GM18858 (cell line): ENCODE data around the gene IP6K2.
"Not testable (repeated sequence)": the region's sequence is repeated elsewhere in the genome, so short reads cannot be mapped to it uniquely, and the experiment has no call there.

Experiments
- ATAC-seq: cut with Tn5 transposase; IDR thresholded peaks from one replicate; pipeline ENCODE4 v1.9.1; 2021; ENCODE audit not compliant: unreplicated experiment

Gene IP6K2, protein sequence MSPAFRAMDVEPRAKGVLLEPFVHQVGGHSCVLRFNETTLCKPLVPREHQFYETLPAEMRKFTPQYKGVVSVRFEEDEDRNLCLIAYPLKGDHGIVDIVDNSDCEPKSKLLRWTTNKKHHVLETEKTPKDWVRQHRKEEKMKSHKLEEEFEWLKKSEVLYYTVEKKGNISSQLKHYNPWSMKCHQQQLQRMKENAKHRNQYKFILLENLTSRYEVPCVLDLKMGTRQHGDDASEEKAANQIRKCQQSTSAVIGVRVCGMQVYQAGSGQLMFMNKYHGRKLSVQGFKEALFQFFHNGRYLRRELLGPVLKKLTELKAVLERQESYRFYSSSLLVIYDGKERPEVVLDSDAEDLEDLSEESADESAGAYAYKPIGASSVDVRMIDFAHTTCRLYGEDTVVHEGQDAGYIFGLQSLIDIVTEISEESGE

DNA sequence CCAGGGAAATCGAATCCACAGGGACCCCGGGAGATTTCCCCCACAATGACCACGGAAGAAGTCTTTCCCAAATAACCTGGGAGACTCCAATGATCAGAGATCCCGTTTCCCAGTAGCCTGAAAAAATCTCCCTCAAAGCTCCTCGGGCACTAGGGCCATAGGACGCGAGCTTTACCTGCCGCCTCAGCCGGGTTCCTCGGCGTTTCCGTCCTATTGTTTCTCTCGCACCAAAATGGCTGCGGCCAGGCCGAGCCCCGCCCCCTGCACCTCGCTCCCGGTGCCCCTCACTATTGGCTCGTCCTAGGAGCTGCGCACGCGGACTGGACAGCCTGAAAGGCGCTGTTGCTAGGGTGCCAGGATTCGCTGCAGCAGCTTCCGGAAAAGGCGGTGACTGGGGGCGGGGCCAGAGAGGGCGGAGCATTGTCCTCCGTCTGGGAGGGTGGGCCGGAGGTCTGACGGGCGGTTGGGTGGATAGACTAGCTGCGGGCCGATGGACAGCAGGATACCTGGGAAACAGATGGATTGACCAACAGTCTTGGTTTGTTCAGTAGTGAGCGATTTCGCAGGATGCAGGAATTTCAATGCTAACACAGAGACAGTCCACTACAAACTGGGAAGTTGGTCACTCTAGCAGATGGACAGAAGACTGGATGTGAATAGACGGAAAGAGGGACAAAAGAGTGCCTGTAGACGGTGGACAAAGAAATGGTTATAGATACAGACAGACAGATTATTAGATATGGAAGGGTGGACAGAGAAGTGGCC lies at the start of gene IP6K2:
Gene IP6K2 (minus strand): TSS at position 240 of the 765 bp plus-strand sequence. CDS start 21,930 bp downstream, outside the sequence.
- peak; percentile 88 for ATAC-seq

DNA sequence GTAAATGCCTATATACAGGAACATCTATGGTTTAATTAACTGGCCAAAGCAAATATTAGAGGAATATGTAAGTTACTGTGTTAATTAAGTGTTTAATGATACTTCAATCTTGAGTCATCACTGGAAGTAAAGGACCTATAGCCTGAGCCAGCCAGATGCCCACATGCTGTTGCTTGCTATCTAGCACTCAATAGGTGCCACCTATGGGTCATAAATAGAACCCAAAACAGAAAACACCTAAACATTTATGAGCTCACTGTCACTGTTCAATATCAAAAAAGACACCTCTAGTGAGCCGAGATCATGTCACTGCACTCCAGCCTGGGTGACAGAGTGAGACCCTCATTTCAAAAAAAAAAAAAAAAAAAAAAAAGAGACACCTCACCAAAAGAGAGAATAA lies 48.4 kb upstream of the IP6K2 start:
- ATAC-seq: no peak

DNA sequence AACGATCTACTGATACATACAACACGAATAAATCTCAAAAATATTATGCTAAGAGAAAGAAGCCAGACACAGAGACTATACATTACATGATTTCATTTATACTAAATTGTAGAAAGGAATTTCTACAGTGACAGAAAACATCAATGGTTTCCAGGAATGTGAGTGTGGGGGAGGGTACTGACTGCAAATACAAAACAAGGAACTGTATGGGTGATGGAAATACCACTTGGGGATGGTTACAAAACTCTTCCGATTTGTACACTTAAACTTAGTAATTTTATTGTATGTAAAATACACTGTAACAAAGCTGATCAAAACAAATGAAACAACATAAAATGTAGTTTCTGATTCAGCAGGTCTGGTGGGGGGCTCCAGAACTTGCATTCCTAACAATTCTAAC lies 45.8 kb upstream of the IP6K2 start:
- ATAC-seq: no peak

DNA sequence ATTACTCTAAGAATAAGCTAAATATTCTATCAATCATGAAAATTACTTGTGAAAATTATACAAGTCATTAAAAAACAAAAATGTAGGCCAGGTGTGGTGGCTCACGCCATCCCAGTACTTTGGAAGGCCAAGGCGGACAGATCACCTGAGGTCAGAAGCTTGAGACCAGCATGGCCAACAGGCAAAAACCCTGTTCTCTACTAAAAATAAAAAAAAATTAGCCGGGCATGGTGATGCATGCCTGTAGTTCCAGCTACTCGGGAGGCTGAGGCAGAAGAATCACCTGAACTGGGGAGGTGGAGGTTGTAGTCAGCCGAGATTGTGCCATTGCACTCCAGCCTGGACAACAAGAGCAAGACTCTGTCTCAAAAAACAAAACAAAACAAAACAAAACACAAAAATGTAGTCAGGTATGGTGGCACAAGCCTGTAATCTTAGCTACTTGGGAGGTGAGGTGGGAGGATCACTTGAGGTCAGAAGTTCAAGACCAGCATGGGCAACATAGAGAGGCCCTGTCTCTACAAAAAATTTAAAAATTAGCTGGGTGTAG lies 43.0 kb upstream of the IP6K2 start:
- ATAC-seq: not testable (repeated sequence)

DNA sequence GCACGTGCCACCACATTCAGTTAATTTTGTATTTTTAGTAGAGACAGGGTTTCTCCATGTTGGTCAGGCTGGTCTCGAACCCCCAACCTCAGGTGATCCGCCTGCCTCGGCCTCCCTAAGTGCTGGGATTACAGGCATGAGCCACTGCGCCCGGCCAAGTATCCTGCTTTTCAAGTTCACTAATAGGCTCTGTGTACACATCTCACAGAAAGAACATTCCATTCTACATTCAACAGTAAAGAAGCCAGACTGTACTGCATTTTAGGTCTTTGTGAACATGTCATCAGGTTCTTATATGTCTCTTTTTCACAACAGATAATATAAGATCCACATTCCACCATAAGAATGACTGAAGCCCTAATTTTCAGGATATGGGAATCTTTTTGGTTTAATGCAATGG lies 42.5 kb upstream of the IP6K2 start:
- ATAC-seq: not testable (repeated sequence)

DNA sequence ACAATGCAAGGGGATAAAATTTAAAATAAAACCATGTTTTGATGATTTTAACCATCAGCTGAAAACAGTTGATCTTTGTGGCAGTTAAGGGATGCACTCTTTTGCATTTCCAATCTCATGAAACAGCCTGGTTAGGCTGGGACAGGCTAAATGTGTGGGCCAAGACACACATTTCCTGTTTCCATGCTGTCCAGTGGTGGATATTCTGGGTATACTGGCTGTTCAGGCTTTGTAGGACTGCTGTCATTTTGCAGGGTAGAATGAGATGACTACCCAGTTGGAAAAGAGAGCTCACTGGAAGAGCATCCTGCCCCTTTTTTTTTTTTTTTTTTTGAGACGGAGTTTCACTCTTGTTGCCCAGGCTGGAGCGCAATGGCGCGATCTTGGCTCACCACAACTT lies 42.0 kb upstream of the IP6K2 start:
- no peak for ATAC-seq

DNA sequence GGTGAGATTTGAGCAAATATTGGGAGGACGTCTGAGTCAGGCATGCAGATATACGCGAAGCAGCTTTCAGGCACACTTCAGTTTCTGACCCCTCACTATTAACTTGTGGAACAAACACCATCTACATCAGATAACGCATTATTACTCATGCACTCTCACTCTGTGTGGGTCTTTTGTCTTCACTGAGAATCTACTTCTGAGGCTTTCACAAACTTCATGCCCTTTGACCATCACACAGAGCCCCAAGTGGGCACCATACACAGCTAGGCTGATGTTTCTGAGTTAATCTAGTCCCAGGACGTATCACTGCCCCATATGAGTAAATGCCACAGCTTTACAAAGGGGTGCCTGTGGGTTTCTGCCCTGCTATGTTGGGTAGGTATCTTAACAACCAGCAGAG lies 39.6 kb upstream of the IP6K2 start:
- no peak for ATAC-seq

DNA sequence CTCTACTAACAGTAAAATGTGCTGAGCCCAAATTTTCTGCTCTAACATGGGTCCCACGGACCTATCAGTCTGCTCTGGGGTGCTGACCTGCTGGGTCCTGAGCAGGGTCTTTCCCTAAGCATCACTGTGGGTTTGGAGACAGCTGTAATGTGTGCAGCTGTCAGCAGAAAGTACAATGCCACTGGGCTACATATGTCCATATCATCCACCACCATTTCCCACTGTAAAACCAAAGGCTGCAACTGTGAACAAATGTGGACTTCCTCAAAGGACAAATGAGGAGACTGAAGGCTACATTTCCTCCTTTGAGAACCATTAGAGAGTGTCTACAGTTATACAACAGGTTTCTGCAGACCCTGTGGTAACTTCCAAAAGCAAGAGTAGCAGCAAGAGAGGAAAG lies 33.8 kb upstream of the IP6K2 start:
- ATAC-seq: no peak

DNA sequence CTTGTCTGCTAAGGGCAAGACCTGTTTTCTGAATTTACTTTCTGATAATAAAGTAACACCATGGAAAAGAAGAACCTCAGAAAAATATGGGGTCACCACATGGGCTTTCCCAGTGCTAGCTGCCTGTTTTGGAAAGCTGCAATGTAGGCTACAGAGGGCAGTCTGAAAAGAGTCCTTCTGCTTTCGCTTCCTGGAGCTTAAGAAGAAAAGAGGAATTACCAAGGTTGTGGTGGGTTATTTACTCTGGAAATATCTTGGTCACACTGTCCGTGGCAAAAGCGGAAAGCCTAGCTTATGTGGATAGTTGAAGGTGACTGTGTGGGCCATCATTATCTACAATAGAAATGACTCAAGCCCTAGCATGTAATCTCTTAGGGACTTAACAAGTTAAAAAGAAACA lies 31.7 kb upstream of the IP6K2 start:
- ATAC-seq: no peak

DNA sequence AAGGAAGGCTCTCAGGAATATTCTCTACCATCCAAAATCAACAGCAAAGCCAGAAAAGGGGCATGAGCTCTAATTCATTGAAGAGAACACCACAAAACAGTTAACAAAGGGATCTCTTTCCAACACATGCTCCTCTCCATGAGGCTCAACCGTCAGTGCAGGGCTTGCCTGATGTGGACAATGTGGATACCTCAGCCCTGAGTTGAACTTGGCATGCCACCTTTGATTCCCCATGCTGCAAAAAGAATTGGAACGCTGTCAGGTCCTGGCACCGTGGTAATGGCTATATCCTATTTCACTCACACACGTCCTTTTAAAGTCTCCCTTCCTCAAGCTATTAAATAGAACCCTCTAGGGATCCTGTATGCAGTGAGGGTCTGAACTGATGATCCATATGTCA lies 30.7 kb upstream of the IP6K2 start:
- no peak for ATAC-seq

DNA sequence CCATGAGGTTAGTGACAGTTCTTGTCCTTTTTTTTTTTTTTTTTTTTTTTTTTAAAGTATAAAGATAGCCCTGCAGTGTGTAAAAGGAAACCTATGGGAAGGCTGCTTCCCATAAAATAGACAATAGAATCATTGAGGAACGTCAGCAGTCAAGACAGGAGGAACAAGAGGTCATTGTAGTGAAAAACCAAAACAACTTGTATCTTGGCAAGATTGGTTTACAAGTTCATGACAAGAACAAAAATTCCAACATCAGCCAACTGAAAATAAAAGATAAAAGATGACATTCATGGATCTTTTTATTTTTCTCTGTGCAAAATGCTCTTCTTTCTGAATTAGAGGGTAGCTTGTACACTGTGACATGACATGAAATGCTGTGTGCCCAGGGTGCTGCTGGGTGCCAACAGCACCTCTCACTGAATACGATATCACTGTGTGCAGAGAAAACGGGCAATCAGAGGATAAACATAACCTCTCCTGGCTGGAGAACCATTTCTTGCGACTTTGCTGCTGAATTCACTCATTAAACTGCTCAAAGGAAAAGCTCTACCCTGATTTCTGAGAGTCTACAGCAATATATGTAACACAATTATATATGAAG lies 30.1 kb upstream of the IP6K2 start:
- no peak for ATAC-seq

DNA sequence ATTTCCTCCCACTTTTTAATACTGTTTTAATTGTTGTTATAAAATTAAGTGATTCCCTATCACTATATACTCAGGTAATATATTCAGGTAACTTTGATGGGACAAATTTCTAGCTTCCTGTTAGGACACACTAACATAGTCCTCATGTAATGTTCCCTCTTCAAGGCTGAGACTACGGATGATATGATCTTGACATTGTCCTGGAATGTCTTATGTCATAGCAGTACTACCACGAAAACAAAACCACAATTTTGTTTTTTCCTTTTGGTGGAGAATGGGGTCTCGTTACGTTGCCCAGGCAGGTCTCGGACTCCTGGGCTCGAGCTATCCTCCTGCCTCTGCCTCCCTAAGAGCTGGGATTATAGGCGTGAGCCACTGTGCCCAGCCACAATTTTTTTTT lies 26.8 kb upstream of the IP6K2 start:
- ATAC-seq: no peak

DNA sequence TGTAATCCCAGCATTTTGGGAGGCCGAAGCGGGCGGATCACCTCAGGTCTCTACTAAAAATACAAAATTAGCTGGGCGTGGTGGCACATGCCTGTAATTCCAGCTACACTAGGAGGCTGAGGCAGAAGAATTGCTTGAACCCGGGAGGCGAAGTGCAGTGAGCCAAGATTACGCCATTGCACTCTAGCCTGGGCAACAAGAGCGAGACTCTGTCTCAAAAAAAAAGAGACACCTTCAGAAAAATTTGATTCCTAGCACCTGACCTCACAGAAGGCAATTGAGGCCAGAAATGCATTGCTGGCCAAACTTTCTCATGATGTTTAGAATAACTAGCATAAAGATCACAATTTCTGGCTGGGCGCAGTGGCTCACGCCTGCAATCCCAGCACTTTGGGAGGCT lies 24.2 kb upstream of the IP6K2 start:
- not testable (repeated sequence) for ATAC-seq

DNA sequence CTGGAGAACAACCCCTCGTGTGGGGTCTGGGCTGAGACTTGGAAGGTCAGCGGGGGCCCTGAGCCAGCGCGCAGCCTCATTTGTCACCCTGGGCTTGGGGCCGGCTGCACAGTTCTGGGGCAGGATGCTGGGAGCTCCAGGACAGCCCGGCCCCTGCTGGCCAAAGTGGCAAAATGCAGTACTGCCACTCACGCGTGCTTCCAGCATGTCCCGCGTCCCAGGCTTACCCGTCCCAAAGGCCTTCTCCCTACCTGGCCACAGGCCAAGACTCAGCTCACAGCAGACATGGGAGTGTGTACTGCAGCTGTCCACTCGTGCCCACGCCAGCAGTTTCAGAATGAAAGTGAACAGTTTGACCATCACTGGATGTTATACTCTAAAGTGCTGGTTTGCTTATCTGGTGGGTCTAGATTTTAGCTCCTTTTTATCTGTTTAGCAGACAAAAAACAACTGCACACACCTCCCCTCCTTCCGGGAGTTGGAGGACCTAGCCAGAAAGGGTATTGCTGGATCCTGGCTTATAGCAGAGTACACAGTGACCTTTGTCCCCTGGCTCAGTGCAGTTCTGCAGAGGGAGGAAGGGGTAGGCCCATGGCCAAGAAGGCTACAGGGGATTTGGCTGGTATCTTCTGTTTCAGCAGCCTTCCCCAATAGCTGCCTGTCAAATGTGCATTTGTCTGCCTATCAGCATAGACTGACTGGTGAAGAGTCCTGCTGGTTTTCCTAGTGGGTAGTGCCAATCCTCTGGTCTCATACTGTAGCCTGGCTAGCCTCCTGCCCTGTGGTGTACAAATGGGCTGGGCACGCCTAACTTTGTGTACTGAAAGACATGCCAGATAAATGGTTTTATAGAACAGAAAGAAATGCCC lies 23.2 kb upstream of the IP6K2 start:
- peak; percentile 57 for ATAC-seq

DNA sequence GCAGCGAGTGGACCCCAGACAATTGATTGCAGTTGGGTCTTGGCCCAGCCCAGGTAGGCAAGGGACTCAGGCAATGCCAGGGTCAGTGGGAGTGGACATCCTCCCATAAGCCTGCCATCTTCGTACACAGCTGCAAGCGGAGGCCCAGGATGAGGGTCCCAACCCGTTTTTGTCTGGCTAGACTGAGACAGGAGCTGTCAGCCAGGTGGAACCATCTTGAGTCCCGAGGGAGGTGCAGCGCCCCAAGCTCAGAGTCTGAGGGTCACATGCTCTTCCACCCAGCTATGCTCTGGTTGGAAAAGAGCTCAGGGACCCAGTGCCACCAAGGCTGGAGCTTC lies 22.6 kb upstream of the IP6K2 start:
- ATAC-seq: no peak

DNA sequence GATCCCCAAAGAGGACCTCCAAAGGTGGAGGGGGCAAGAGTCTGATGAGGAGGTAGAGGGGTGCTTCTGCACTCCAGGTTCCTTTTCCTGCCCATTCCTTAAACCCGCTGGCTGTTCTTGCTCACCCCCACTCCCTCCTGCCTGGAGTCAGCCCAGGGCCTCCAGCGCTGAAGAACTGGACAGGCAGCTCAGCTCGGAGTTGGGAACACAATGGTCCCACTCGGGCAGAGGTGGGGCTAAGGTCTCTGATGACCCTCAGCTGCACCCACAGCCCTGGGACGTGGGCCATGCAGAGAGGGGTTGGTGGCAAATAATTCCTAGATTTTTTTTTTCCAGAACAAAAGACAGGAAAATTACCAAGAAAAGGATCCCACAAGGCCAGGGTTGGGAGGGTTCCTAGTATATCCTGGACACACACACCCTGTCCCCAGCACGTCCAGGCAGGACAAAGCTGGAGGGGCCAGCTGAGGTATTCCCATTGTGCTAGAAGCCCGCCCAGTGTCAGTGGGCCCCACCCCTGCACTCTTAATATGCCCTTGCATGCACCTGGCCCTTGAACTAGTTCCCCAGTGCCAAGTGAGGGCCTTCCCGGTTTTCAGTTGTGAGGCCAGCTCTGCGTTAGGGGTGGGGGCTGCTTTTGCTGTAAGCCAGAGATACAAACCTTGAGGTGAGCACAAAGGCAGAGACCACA lies 22.1 kb upstream of the IP6K2 start:
- ATAC-seq: no peak

DNA sequence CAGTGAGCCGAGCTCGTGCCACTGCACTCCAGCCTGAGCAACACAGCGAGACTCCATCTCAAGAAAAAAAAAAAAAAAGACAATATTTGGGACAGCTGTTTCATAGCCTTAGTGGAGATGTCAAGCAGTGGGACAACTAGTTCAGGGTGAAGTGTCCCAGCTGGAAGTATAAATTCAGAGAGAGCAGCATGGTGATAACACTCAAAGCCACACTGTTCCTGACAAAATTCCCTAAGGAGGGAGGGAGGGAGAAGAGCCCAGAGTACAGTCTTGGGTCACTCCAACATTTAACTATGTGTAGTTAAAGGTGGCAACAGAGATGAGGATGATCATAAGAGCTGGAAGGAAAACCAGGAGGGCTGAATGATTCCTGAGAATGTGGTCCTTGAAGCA lies 21.1 kb upstream of the IP6K2 start:
- no peak for ATAC-seq

DNA sequence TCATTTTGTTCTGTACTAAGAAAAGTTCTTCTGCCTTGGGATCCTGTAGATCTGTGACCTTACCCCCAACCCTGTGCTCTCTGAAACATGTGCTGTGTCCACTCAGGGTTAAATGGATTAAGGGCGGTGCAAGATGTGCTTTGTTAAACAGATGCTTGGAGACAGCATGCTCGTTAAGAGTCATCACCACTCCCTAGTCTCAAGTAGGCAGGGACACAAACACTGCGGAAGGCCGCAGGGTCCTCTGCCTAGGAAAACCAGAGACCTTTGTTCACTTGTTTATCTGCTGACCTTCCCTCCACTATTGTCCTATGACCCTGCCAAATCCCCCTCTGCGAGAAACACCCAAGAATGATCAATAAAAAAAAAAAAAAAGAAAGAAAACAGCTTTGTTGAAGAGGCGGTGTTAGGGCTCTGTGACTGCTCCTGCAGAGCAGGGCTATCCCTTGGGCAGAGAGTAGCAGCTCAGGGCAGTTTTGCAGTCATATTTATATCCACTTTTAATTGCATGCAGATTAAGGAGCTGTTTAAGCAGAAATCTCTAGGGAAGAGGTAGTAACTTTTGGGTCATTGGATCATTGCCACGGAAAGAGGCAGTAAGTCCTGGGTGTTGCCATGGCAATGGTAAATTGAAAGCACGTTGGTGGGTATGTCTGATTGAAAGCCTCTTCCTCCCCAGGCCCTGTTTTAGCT lies 18.2 kb upstream of the IP6K2 start:
- not testable (repeated sequence) for ATAC-seq

DNA sequence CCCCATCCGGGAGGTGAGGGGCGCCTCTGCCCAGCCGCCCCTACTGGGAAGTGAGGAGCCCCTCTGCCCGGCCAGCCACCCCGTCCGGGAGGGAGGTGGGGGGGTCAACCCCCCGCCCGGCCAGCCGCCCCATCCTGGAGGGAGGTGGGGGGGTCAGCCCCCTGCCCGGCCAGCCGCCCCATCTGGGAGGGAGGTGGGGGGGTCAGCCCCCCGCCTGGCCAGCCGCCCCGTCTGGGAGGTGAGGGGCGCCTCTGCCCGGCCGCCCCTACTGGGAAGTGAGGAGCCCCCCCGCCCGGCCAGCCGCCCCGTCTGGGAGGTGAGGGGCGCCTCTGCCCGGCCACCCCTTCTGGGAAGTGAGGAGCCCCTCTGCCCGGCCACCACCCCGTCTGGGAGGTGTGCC lies 17.5 kb upstream of the IP6K2 start:
- not testable (repeated sequence) for ATAC-seq
